ENCODE data around the gene DPT.
"Not testable (repeated sequence)": the region's sequence is repeated elsewhere in the genome, so short reads cannot be mapped to it uniquely, and the experiment has no call there.

Gene DPT
- 0 to 0.33 (median 0) reads per million in 17 experiments for total RNA-seq

DNA sequence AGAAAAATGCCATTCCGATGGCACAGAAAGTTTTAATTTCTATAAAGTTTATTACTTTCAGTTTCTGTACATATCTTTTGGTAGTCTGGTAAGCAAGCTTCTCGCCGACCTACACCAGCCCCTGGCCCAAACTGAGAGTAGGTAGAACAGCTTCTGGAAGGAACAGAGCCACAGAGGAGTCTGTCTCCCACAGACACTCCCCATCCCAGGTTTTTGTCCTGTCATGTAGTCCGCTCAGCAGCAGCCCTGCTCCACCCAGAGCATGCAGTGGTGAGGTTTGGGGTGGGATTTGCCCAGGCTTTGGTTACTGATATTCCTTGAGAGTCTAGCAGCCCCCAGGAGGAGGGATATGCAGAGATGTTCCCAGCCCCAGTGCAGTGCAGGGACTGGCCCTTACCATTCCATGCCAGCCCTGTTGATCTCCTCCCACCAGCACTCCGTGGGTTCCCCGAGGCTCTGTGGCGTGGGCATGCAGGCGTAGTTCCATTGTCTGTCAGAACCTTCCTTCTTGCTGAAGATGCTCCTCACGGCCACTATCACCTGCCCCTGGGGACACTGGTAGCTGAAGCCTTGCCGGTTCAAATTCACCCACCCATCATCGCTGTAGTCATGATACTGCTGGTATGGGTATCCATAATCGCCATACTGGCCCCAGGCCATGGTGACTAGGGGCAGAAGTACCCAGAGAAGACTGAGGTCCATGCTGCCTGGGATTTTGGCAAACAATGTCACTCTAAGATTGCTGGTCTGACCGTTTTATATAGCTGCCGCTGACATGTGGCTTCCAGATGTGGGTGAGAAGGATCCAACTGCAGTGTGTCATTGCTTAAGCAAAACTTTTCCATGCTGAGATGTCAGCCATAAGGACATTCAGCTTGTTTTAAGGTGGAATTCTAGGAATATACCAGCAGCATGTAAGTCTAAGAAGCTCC is at the start of gene DPT:
Gene DPT (minus strand): TSS at position 734 of the 932 bp plus-strand sequence. CDS start 32 bp downstream, at position 702.
- DNase-seq = no peak

DNA sequence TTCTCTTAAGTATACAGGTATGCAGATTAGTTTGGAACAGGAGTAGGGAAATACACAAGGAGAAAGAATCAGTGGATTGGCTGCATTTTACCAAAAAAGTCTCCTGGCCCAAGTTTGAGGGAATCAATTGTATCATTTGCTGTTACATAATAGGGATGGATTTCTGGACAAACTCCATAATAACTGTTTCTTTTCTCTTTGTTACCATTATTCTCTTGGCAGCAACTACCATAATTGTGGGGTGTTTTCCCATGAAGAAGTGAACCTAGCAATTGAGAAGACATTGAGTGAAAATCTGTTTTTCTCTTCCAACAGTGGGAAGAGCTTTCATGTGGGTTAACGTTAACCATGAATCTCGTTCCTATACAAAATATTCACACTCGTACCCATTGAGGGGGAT is 46.4 kb upstream of the DPT start:
- no peak for DNase-seq

DNA sequence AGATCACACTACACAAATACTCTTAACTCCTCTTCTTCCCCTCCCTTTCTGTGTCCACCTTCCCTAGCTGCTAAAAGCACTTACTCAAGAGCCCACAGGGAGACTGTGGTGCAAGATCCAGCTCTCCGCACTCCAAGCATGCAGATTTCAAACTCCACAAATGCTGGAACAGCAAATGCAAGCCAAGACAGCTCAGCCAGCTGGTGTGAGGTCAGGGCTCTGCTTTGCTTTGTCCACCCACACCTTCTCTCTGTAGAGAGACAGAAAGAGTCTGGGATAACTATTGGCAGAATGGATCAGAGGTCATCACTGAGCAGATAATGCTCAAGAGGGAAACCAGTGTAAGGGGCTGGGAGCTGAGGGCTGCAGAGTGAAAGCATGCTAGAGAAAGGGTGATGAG is 45.2 kb upstream of the DPT start:
- DNase-seq = no peak

DNA sequence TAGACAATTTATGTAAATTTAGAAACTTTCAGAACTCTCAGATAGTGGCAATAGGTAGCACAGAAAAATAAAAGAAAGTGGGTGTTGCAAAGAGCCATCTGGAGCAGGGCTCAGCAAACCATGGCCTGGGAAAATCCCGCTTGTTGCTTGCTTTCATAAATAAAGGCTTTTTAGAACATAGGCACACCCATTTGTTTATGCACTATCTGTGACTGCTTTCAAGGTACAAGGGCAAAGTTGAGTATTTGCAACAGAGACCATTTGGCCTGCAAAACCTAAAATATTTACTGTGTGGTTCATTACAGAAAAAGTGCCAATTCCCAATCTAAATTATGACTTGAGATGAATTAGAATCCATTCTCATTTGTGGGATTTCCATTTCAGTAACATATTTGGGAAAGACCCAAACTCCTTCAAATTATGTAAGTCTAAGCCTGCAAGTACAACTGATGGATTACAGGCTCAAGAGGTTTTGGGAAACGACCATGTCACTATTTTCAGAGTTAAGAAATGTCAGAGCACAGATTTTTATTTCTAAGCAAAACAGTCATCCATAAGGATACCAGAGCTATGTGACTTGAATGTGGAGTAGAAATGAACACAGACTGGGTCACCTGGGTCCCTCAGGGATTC is 43.5 kb upstream of the DPT start:
- no peak for DNase-seq

DNA sequence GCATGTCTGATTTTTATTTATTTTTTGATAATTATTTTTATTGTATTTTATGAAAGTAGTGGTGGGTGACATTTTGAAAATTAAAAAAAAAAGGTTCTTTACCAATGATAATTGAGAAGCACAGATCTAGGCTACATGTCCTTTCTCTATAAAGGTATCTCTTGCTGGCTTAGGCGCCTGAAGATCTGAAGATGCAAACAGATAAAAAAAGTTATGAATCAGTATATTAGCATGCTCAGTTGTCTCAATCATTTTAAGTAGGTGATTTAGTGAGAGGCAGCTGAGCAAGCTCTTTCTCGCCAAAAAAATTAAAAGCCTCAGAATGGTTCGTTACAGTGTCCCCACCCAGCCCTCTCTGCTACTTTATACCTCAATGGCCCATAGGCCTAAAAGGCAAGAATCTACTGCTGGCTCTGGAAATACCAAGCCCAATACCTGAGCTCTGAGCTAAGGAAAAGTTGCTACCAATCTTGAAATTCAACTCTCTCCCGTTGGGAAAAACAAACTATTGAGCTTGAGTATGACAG is 42.2 kb upstream of the DPT start:
- no peak for DNase-seq

DNA sequence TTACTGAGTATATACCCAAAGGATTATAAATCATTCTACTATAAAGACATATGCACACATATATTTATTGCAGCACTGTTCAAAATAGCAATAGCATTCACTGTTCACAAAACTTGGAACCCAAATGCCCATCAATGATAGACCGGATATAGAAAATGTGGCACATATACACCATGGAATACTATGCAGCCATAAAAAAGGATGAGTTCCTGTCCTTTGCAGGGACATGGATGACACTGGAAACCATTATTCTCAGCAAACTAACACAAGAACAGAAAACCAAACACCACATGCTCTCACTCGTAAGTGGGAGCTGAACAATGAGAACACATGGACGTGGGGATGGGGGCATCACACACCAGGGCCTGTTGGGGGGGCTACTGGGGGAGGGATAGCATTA is 40.9 kb upstream of the DPT start:
- DNase-seq = not testable (repeated sequence)

- DNase-seq = no peak
These were observed 39.0 kb upstream of the DPT start for GRCh38 chr1:168767894-168768584.

GRCh38 chr1:168766568-168766967 is 37.6 kb upstream of the DPT start:
- no peak for DNase-seq

GRCh38 chr1:168763031-168763430 is 34.0 kb upstream of the DPT start:
- DNase-seq = no peak

DNA sequence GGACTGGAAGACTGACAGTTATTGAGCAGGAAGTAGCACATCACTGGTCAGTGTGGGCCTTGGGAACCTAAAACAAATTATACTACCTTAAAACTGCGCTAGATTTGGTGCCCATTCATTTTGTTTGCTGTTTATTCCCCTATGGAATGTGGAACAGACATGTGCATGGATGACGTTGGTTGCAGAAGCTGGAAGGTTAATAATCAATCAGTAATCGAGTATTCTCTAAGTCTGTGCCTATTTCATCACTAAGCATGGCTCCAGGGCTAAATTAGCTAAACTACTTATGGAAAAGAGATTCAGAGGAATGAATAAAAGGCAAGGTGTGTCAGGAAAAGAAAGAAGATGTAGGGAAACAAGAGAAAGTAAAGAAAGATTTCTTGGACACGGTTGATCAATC is 33.5 kb upstream of the DPT start:
- no peak for DNase-seq

DNA sequence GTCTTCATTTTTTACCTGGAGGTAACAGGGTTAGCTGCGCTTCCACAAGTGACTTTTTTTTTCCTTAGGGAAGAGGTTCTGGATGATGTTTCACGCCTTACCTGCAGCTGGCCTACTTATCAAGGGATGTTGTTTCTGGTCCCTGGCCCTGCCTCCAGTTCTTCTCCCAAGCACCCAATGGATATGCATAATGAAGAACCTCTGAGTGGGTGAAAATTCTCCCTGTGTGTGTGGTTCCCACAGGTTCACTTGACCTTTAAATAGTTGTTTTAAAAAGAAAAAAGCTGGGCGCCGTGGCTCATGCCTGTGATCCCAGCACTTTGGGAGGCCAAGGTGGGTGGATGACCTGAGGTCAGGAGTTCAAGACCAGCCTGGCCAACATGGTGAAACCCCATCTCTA is 31.8 kb upstream of the DPT start:
- DNase-seq = no peak

DNA sequence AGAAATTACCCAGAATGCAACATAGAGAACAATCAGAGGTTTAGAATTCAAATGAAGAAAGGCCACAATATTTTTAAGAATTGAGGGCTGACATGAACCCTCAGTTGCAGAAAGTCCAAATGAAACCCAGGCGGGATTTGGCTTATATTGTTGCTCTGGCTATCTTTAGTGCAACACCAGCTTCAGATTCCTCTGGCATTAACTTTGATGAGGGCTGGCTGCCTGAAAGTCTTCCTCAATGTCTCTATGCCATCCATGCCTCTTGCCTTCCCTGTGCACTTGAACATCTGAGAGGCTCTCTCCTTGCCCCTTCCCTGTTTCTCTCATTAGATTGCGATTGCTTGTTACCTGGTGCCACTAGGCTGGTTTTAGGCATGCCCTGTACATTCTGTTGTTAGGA is 31.2 kb upstream of the DPT start:
- DNase-seq = no peak

DNA sequence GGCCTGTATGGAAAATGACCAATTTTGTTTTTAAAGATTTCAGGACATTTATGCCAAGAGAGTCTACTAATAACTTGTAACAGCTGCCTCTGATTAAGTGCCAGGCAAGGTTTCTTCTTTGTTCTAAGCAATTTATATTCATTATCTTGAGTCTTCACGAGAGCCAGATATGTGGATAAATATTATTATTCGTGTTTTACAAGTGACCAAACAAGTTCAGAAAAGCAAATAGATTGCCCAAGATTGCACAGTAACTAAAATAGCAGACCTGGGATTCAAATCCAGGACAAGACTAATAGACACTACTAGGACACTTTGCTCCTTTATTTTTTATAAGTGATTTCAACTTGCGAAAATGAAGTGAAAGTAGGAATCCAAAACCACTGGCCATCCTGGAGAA is 30.1 kb upstream of the DPT start:
- no peak for DNase-seq

GRCh38 chr1:168758503-168758902 is 29.5 kb upstream of the DPT start:
- DNase-seq = no peak

- DNase-seq = no peak
These were observed 26.9 kb upstream of the DPT start for GRCh38 chr1:168755800-168756418.

GRCh38 chr1:168752171-168752832 is 23.3 kb upstream of the DPT start:
- peak in 2 of 4 experiments; percentile 5 to 6 for DNase-seq

DNA sequence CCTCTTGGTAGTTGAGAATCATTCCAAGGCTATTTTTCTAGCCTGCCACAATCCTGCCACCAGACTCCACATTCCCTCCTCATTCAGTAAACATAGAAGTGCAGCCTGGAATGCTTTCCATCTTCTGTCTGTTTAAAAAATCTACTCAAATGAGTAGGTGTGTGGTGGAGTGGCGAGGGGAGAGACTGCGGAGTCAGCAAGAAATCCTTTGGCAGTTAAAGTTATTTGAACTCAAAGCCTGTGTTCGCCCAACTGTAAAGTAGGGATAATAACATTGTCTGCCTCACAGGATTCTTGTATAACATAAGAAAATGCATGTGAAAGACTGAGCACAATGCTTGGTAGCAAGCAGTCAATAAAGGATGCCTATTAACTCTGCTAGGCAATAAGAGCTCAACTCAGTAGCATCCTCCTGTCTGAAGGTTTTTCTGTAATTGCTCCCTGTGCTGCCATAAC is 22.2 kb upstream of the DPT start:
- DNase-seq = no peak

- DNase-seq = no peak
These were observed 14.1 kb upstream of the DPT start for GRCh38 chr1:168742994-168743650.

DNA sequence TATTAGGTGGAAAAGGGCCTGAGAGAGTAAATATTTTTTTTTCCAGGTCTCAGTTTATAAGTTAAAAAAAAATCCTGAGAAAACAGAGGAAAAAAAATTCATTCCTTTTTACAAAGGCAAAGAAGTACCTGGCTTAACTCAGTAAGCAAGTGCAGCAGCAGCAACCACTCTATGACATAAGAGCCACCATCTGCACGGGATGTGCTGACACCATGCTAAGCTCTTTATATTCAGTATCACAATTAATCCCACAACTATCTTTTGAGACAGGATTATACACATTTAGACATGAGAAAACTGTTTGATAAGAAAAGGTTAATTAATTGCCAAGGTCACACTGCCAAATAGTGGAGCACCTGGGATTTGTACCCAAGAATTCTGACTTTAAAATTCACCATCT is 13.4 kb upstream of the DPT start:
- DNase-seq = no peak

DNA sequence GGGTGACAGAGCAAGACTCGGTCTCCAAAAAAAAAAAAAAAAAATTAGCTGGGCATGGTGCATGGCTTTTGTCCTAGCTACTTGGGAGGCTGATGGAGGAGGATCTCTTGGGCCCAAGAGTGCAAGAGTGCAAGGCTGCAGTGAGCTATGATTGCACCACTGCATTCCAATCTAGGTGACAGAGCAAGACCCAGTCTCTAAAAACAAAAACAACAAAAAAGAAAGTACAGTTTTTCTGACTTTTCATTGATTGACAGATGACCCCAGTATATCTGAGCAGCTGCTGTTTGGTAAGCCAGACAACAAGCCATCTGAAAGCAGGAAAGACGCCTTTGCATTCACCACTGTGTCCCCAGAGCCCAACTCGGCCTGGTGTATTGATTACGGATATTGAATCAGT is 10.9 kb upstream of the DPT start:
- no peak for DNase-seq

DNA sequence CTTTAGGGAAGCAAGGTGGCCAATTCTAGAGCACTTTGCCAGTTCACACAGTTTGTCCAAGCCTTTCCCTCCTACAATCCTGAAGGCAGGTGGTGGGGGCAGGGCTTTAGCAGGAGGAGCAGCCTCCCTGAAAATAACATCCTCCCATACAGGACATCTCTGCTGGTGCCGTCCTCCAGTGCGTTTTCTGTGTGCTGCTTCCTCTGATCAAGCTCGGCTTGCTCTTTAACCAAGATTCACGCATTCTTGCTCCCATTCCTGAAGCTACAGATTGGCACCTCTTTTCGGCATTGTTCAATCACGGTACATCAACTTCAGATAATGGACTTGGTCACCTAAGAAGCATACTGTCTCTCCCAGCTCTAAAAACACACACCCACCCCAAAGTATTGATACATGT is 7.5 kb upstream of the DPT start:
- no peak for DNase-seq

DNA sequence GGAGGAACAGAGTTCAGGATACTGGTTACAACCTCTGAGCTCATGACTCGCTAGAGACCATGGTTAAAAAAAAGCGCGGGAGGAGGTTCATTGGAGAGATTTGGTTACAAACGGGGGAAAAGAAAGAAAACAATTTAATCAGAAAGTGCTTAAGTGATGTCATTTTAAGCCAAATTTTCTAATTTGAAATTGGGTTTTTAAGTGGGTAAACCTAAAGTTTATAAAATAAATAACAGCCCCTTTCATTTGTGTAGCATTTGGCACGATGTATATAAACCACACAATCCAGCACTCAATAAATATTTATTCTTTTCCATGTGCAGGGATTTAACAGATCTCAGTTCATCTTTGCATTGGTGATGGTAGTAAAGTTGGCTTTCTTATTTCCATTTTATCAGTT is 7.0 kb upstream of the DPT start:
- no peak for DNase-seq

Measured in suppressor macrophage (primary cell).